GM13977 (cell line): ENCODE data around the gene STXBP6.

Source experiments
- DNase-seq: peaks from one replicate; pipeline ENCODE4 v3.0.0; 2012; ENCODE audit warnings: low spot score
- CTCF ChIP-seq: IDR thresholded peaks from 2 replicates; pipeline ENCODE4 v1.5.1; 2012; ENCODE audit warnings: mild to moderate bottlenecking, control low read depth; ENCODE audit not compliant: insufficient read depth; ENCODE audit errors: extremely low read depth, missing control alignments
- in situ Hi-C: fragments of 300-500 bp; cut with MboI; formaldehyde crosslinking; loops from one replicate; pipeline ENCODE4 v1.12.0; 2022; ENCODE audit warnings: low sequenced_read_pairs, low pct_unique_long_range_greater_than_20kb, mixed read lengths, inconsistent platforms; ENCODE audit not compliant: unreplicated experiment

The STXBP6 gene

GRCh38 chr14:25038044-25038668 is 11.8 kb downstream of the STXBP6 start:
- in situ Hi-C loops: no loop called here
- DNase-seq: no peak
- TF ChIP-seq CTCF: no peak

GRCh38 chr14:25037032-25037431 is 12.9 kb downstream of the STXBP6 start:
- DNase-seq: no peak
- TF ChIP-seq CTCF: no peak
- in situ Hi-C loops: no loop called here

GRCh38 chr14:25034803-25035681 is 14.9 kb downstream of the STXBP6 start:
- in situ Hi-C loops: no loop called here
- DNase-seq: no peak
- no peak for TF ChIP-seq CTCF

GRCh38 chr14:25033358-25033757 is 16.6 kb downstream of the STXBP6 start:
- in situ Hi-C loops: no loop called here
- no peak for TF ChIP-seq CTCF
- no peak for DNase-seq

- in situ Hi-C loops: no loop called here
- peak; percentile 43 for TF ChIP-seq CTCF
- DNase-seq: no peak
Measured at GRCh38 chr14:25032092-25032784, 17.7 kb downstream of the STXBP6 start.

GRCh38 chr14:25026476-25027137 is 23.3 kb downstream of the STXBP6 start:
- no peak for TF ChIP-seq CTCF
- in situ Hi-C loops: no loop called here
- no peak for DNase-seq
